Thyroid gland (tissue), 4 donors: ENCODE measurements around the gene RPUSD1. TPM values are rescaled to one million over a fixed set of nuclear protein-coding genes. Genes with fewer than 3 reads are reported as not detected.

ENCODE experiments used
- DNase-seq, 2 donors: peaks; one replicate each; pipeline ENCODE4 v3.0.0-alpha.2; 2019
- H3K27ac ChIP-seq, 3 donors: fragments of 200-600 bp; sonication (generic); 1 replicate in 2 of 3; 2 replicates in 1 of 3; pipeline ENCODE4 v1.5.1; 2016 to 2019; ENCODE audit warnings: mild to moderate bottlenecking in 1 of 3, moderate library complexity in 1 of 3
- H3K27me3 ChIP-seq: fragments of 200-600 bp; sonication (generic); one replicate; pipeline ENCODE4 v1.5.1; 2019
- H3K36me3 ChIP-seq, 2 donors: fragments of 200-600 bp; sonication (generic); one replicate each; pipeline ENCODE4 v1.5.1; 2016 to 2019
- H3K4me1 ChIP-seq, 2 donors: fragments of 200-600 bp; sonication (generic); one replicate each; pipeline ENCODE4 v1.5.1; 2017 to 2019
- H3K4me3 ChIP-seq, 3 donors: fragments of 200-600 bp; sonication (generic); replicated peaks in 1 of 3; 1 replicate in 2 of 3; 2 replicates in 1 of 3; pipeline ENCODE4 v1.5.1; 2016; ENCODE audit warnings: mild to moderate bottlenecking in 1 of 3
- H3K9me3 ChIP-seq: fragments of 200-600 bp; sonication (generic); one replicate; pipeline ENCODE4 v1.5.1; 2017
- POLR2A ChIP-seq, 2 donors: fragments of 450-650 bp; IDR thresholded peaks; one replicate each; pipeline ENCODE4 v1.6.1; 2017; ENCODE audit warnings: antibody characterized with exemption in 2 of 2, mild to moderate bottlenecking in 2 of 2, moderate library complexity in 1 of 2
- WGBS, 2 donors: methylation state at CpG; one replicate each; pipeline ENCODE4 v1.1.5; 2017; 5-methylcytosine and 5-hydroxymethylcytosine counted together
- intact Hi-C: fragments of 100-400 bp; cut with DNase I; formaldehyde crosslinking; loops from one replicate; pipeline ENCODE4 v1.15.1; 2023
- total RNA-seq, 4 donors: library from RNA; depleted of rRNA; stranded (reverse); fragments of >200 nt; gene quantifications; one replicate each; pipeline ENCODE4 v1.2.3, GENCODE V29; 2016
- TF ChIP-seq, protein P1 (sequence below), 6 experiments: fragments of 200-600 bp in 3 of 6; fragments of 450-650 bp in 3 of 6; sonication (generic) in 3 of 6; IDR thresholded peaks; one replicate each; pipeline ENCODE4 v1.5.1; 2016 to 2019; ENCODE audit warnings: antibody characterized with exemption in 6 of 6, mild to moderate bottlenecking in 2 of 6, inconsistent platforms in 1 of 6, moderate library complexity in 1 of 6

The RPUSD1 gene
- total RNA-seq, 4 donors from 2014 or later = 14.1 to 27.9 (median 20.8) TPM

GRCh38 chr16:798666-799065, 10.5 kb upstream of the RPUSD1 start:
- TF ChIP-seq POLR2A (IDR thresholded peaks at IDR 0.05) = no peak
- TF ChIP-seq, protein P1, sequence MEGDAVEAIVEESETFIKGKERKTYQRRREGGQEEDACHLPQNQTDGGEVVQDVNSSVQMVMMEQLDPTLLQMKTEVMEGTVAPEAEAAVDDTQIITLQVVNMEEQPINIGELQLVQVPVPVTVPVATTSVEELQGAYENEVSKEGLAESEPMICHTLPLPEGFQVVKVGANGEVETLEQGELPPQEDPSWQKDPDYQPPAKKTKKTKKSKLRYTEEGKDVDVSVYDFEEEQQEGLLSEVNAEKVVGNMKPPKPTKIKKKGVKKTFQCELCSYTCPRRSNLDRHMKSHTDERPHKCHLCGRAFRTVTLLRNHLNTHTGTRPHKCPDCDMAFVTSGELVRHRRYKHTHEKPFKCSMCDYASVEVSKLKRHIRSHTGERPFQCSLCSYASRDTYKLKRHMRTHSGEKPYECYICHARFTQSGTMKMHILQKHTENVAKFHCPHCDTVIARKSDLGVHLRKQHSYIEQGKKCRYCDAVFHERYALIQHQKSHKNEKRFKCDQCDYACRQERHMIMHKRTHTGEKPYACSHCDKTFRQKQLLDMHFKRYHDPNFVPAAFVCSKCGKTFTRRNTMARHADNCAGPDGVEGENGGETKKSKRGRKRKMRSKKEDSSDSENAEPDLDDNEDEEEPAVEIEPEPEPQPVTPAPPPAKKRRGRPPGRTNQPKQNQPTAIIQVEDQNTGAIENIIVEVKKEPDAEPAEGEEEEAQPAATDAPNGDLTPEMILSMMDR (IDR thresholded peaks at IDR 0.05) = no peak

DNA sequence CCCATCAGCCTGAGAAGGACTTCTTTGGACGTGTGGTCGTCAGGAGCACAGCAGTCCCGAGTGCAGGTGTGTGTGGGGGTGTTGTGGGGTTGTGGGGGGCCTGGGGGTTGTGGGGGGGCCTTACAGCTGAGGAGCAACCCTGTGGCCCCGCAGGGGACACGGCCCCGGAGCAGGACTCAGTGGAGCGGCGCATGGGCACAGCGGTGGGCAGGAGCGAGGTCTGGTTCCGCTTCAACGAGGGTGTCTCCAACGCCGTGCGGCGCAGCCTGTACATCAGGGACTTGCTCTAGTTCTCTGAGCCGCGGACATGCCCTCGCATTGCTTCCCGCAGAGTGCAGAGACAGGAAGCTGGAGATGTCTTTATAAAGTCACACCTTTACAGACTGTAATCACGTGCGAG, 9.5 kb upstream of the RPUSD1 start:
- WGBS, 2 donors = 97% methylated on average over 11 to 22 of the region's 22 CpGs
- TF ChIP-seq, protein P1 (IDR thresholded peaks at IDR 0.05) = no peak
- Histone ChIP-seq H3K27ac (no peak overlapping the region), H3K27me3 (peaks cover 8% of the 10 kb centered on the region), H3K9me3 (no peaks in the 10 kb centered on the region), H3K4me3 (no peak overlapping the region), H3K36me3 (no peaks in the 10 kb centered on the region), H3K4me1 (no peaks in the 10 kb centered on the region)
- DNase-seq = no peak
- intact Hi-C loops = no loop called here

More at GRCh38 chr16:798666-799065, 10.5 kb upstream of the RPUSD1 start:
- H3K4me1 ChIP-seq = no peaks in the 10 kb centered on the region
- intact Hi-C loops = no loop called here
- H3K9me3 ChIP-seq = no peaks in the 10 kb centered on the region
- no peak overlapping the region for H3K4me3 ChIP-seq
- no peak overlapping the region for H3K27ac ChIP-seq
- H3K36me3 ChIP-seq = no peaks in the 10 kb centered on the region
- WGBS, 2 donors = 90% methylated on average over 6 to 19 of the region's 19 CpGs
- no peak for DNase-seq
- H3K27me3 ChIP-seq = peaks cover 8% of the 10 kb centered on the region

DNA sequence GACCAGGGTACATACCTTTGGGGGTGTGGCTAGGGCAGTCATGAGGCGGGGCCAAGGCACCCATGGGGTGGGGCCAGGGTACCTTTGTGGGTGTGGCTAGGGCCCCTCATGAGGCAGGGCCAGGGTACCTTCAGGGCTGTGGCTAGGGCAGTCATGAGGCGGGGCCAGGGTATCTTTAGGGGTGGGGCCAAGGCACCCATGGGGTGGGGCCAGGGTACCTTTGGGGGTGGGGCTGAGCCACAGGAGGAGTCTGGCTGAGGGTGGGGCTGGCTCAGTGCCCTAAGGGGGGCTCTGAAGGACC, 8.9 kb upstream of the RPUSD1 start:
- DNase-seq = no peak
- no peaks in the 10 kb centered on the region for H3K9me3 ChIP-seq
- no peak for TF ChIP-seq POLR2A (IDR thresholded peaks at IDR 0.05)
- TF ChIP-seq, protein P1 (IDR thresholded peaks at IDR 0.05) = no peak
- H3K36me3 ChIP-seq = no peaks in the 10 kb centered on the region
- H3K4me1 ChIP-seq = no peaks in the 10 kb centered on the region
- no peak overlapping the region for H3K27ac ChIP-seq
- 100% methylated on average over 2 of the region's 2 CpGs for WGBS, 2 donors
- no peak overlapping the region for H3K4me3 ChIP-seq
- intact Hi-C loops = no loop called here
- H3K27me3 ChIP-seq = peaks cover 8% of the 10 kb centered on the region

DNA sequence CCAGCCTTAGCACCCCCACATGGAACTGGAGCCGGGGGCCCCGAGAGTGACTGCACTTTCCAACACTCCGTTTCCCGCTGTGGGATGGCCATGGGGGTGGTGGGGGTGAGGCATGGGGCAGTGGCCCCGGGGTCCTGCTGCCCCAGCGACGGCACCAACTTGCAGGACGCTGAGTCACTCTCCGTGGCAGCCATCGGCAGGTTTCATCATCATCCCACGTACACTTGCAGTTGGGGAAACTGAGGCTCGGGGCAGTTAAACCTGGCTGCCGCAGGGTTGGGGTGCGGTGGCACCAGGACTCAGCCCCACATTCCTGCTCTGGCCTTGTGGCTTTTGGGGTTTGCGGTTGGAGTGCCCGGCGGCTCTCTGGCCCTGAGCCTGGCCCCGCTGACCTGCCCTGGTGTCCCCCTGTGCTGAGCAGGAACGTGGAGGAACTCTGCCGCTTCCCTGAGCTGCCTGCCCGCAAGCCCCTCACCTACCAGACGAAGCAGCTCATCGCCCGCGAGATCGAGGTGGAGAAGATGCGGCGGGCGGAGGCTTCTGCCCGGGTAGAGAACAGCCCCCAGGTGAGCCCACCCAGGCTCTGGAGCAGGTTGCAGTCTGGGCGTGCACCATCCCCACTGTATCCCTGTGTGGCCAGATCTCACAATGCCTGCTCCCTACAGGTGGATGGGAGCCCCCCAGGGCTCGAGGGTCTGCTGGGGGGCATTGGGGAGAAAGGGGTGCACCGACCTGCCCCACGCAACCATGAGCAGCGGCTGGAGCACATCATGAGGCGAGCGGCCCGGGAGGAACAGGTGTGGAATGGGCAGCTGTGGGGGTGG, 8.3 kb upstream of the RPUSD1 start:
- WGBS, 2 donors = 95 to 96% methylated on average over 17 to 24 of the region's 38 CpGs
- no peak for TF ChIP-seq POLR2A (IDR thresholded peaks at IDR 0.05)
- TF ChIP-seq, protein P1 (IDR thresholded peaks at IDR 0.05) = no peak
- no peak for DNase-seq
- no peaks in the 10 kb centered on the region for H3K4me1 ChIP-seq
- H3K27me3 ChIP-seq = peaks cover 8% of the 10 kb centered on the region
- H3K36me3 ChIP-seq = no peaks in the 10 kb centered on the region
- H3K4me3 ChIP-seq = no peak overlapping the region
- intact Hi-C loops = no loop called here
- H3K9me3 ChIP-seq = no peaks in the 10 kb centered on the region
- H3K27ac ChIP-seq = no peak overlapping the region

DNA sequence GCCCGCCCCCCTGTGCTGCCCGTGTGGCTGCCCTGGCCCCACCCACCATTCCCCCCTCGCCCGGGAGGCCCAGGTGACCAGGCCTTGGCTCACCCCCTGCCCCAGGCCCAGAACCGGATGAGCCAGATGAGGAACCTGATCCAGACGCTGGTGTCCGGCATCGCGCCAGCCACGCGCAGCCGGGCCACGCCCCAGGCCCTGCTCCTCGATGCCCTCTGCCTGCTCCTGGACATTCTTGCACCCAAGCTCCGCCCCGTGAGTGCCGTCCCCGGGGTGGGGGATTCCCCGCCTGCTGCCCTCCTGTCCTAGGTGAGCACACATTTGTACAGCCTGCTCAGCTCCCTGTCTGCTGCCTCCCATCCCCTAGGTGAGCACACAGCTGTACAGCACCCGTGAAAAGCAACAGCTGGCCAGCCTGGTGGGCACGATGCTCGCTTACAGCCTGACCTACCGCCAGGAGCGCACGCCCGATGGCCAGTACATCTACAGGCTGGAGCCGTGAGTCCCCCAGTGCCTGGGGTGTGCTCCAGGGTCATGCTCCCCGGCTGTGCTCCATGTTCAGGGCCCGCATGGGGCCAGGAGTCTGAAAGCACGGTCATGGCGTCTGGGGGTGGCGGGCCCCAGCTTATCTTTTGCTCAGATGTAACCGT, 7.5 kb upstream of the RPUSD1 start:
- Histone ChIP-seq H3K27ac (no peak overlapping the region), H3K36me3 (no peaks in the 10 kb centered on the region), H3K4me1 (no peaks in the 10 kb centered on the region), H3K4me3 (no peak overlapping the region), H3K9me3 (no peaks in the 10 kb centered on the region), H3K27me3 (peaks cover 8% of the 10 kb centered on the region)
- DNase-seq = no peak
- intact Hi-C loops = no loop called here
- TF ChIP-seq POLR2A (IDR thresholded peaks at IDR 0.05) = no peak
- TF ChIP-seq, protein P1 (IDR thresholded peaks at IDR 0.05) = no peak
- 82 to 93% methylated on average over 9 to 11 of the region's 33 CpGs for WGBS, 2 donors
